ENCODE results near the gene BCL3.

BCL3 gene

DNA sequence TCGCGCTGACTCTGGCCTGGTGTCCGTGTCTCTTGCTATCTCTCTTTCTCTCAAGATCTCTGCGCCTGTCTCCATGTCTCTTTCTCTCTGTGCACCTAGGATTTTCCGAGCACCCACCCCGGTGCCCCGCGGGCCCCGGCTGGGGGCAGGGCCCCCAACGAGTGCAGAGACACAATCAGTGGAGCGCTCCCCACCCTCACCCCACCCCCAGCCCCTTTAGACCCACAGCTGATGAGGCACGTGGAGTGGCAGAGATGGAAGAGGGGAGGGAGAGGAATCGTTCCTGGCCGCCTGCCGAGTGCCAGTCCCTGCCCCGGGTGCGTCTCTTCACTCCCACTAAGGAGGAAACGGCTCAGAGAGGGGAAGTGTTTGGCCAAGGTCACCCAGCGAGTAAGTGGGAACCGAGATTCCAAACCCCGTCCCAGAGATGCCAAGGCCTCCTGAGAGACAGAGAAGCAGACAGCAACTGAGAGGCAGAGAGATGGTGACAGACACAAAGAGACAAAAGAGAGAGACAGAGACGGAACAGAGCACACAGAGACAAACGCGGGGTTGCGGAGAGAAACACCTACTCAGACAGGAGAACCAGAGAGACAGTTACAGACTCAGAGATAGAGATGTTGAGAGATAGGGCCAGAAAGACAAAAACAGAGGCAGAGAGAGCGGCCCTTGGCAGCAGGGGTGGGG is 626 bp upstream of the BCL3 start:
- peak; percentile 61 for DNase-seq (ENCODE audit: low read depth)
- TF ChIP-seq, protein P1, sequence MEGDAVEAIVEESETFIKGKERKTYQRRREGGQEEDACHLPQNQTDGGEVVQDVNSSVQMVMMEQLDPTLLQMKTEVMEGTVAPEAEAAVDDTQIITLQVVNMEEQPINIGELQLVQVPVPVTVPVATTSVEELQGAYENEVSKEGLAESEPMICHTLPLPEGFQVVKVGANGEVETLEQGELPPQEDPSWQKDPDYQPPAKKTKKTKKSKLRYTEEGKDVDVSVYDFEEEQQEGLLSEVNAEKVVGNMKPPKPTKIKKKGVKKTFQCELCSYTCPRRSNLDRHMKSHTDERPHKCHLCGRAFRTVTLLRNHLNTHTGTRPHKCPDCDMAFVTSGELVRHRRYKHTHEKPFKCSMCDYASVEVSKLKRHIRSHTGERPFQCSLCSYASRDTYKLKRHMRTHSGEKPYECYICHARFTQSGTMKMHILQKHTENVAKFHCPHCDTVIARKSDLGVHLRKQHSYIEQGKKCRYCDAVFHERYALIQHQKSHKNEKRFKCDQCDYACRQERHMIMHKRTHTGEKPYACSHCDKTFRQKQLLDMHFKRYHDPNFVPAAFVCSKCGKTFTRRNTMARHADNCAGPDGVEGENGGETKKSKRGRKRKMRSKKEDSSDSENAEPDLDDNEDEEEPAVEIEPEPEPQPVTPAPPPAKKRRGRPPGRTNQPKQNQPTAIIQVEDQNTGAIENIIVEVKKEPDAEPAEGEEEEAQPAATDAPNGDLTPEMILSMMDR (conservative IDR thresholded peaks at IDR 0.05; ENCODE audit: low read length), result no peak
- H3K4me3 ChIP-seq (ENCODE audit: low read length), result peak overlapping the region; percentile 64

GRCh38 chr19:44749292-44749691 is 784 bp downstream of the BCL3 start:
- DNase-seq (ENCODE audit: low read depth), result no peak
- TF ChIP-seq, protein P1 (conservative IDR thresholded peaks at IDR 0.05; ENCODE audit: low read length), result no peak
- H3K4me3 ChIP-seq (ENCODE audit: low read length), result peak overlapping the region; percentile 76

DNA sequence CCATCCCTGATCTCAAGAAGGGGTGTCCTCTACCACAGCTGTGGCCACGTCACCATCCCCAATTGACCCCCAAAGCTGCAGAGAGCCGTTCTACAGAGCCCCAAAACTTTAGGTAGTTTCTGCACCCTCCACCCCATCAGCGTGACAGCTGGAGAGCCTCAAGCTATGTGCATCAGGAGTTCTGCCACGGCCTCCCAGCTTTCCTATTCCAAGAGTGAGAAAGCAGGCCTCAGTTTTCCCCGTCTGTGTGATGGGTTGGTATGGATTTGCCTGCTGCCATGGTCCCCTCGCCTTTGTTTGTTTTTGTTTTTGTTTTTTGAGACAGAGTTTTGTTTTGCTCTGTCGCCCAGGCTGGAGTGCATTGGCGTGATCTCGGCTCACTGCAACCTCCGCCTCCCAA is 1.5 kb downstream of the BCL3 start:
- H3K4me3 ChIP-seq (ENCODE audit: low read length), result peak overlapping the region; percentile 76
- TF ChIP-seq, protein P1 (conservative IDR thresholded peaks at IDR 0.05; ENCODE audit: low read length), result no peak
- no peak for DNase-seq (ENCODE audit: low read depth)

GRCh38 chr19:44752123-44752815 is 3.8 kb downstream of the BCL3 start:
- TF ChIP-seq, protein P1 (conservative IDR thresholded peaks at IDR 0.05; ENCODE audit: low read length), result no peak

GRCh38 chr19:44752816-44753625 is 4.5 kb downstream of the BCL3 start:
- TF ChIP-seq, protein P1 (conservative IDR thresholded peaks at IDR 0.05; ENCODE audit: low read length), result peak; percentile 15; the same call in 1 of the 2 replicates
- peak overlapping the region; percentile 62 for H3K4me3 ChIP-seq (ENCODE audit: low read length)
- peak; percentile 94 for DNase-seq (ENCODE audit: low read depth)

More at GRCh38 chr19:44752123-44752815, 3.8 kb downstream of the BCL3 start:
- peak overlapping the region; percentile 62 for H3K4me3 ChIP-seq (ENCODE audit: low read length)
- DNase-seq (ENCODE audit: low read depth), result no peak

- no peak for DNase-seq (ENCODE audit: low read depth)
- TF ChIP-seq, protein P1 (conservative IDR thresholded peaks at IDR 0.05; ENCODE audit: low read length), result no peak
- H3K4me3 ChIP-seq (ENCODE audit: low read length), result peak overlapping the region; percentile 62
Measured at GRCh38 chr19:44753626-44753931, 5.1 kb downstream of the BCL3 start.

Data from AG10803 (cell line).